GM19035 (cell line): ENCODE results near the gene NOD2.

Experiments used
- ATAC-seq: cut with Tn5 transposase; IDR thresholded peaks from one replicate; pipeline ENCODE4 v1.9.1; 2021; ENCODE audit not compliant: unreplicated experiment

NOD2 gene

GRCh38 chr16:50778284-50779163, 85.1 kb downstream of the NOD2 start:
- ATAC-seq = no peak

GRCh38 chr16:50781043-50781442, 87.6 kb downstream of the NOD2 start:
- no peak for ATAC-seq

- ATAC-seq = no peak
Measured at GRCh38 chr16:50781518-50781917, 88.1 kb downstream of the NOD2 start.
